Measurements from ENCODE around the gene LRMDA. TPM values are rescaled to one million over a fixed set of nuclear protein-coding genes. Genes with fewer than 3 reads are reported as not detected.

The LRMDA gene
- total and polyA plus RNA-seq, 4 donors: 12.1 to 40.8 (median 21.6) TPM

DNA sequence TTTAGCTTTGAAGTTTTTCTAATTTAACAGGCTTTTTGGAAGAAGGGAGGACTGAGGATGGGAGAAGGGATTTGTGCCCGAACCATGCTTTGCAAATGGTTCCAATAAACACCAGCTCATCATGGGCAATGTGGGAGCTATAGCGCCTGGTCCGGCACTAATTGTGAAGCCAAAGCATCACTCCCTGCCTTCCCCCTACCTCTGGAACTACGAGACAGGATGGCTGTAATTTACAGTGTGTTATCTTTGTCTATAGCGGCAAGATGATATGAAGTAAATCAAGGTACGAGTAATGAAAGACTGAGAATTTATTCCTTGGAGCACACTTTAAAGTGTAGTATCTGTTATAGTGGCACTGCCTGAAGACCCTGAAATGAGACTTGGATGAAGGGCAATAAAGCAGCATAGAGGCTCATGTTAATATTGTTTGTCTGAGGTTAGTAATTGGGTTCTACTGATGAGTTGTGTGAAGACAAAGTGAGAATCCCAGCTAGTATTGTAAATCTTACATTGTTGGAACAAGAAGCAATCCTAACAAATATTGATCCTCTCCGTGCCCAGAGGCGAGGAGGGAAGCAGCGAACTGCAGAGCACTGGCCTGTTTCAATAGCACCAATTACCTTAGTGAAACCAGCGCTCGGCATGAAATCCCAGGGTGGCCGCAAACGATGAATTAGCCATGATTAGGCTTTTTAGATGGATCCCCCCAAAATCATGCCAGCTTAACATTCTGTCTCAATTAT is 507.1 kb downstream of the LRMDA start:
- TF ChIP-seq, protein P1, sequence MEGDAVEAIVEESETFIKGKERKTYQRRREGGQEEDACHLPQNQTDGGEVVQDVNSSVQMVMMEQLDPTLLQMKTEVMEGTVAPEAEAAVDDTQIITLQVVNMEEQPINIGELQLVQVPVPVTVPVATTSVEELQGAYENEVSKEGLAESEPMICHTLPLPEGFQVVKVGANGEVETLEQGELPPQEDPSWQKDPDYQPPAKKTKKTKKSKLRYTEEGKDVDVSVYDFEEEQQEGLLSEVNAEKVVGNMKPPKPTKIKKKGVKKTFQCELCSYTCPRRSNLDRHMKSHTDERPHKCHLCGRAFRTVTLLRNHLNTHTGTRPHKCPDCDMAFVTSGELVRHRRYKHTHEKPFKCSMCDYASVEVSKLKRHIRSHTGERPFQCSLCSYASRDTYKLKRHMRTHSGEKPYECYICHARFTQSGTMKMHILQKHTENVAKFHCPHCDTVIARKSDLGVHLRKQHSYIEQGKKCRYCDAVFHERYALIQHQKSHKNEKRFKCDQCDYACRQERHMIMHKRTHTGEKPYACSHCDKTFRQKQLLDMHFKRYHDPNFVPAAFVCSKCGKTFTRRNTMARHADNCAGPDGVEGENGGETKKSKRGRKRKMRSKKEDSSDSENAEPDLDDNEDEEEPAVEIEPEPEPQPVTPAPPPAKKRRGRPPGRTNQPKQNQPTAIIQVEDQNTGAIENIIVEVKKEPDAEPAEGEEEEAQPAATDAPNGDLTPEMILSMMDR (IDR thresholded peaks at IDR 0.05; ENCODE audit: control extremely low read depth, extremely low read depth): no peak
- Histone ChIP-seq H3K36me3 (ENCODE audit: control insufficient read depth in 4 of 4, insufficient read depth in 4 of 4, low read length in 4 of 4) (no peaks in the 10 kb centered on the region), H3K9ac (ENCODE audit: insufficient read depth in 1 of 2, low read length in 2 of 2) (no peak overlapping the region), H3K4me3 (no peak overlapping the region), H3K4me1 (ENCODE audit: control insufficient read depth in 5 of 5, insufficient read depth in 5 of 5, low read length in 5 of 5) (no peaks in the 10 kb centered on the region), H3K27me3 (ENCODE audit: control insufficient read depth in 3 of 3, insufficient read depth in 3 of 3, low read length in 2 of 3) (no peaks in the 10 kb centered on the region), H3K27ac (ENCODE audit: low read depth in 1 of 2, low read length in 1 of 2) (no peak overlapping the region), H3K9me3 (ENCODE audit: control insufficient read depth in 4 of 4, insufficient read depth in 3 of 4, low read length in 3 of 4) (no peaks in the 10 kb centered on the region)
- WGBS, 2 donors: 97 to 98% methylated on average over 13 of the region's 13 CpGs
- no peak for DNase-seq
- no peak for ATAC-seq (ENCODE audit: insufficient read depth, low FRiP score)

DNA sequence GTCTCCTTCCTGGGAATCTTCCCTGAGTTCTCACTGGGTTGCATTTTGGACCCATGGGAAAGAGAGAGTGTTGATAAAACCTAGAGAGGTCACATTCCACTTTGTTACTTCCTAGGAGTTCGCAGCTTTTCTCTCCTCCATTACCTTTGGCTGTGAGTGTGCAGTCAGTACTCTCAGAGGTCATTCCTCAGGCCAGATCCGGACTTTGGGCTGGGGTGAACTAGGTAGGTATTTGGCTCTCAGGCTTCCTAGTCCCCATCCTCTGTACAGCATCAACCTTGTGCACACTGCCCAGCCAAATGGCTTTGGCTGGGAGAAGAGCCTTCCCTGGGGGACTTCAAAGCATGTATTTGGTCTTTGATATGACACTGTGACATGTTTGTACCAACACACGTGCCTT is 508.1 kb downstream of the LRMDA start:
- H3K27me3 ChIP-seq (ENCODE audit: control insufficient read depth in 3 of 3, insufficient read depth in 3 of 3, low read length in 2 of 3): no peaks in the 10 kb centered on the region
- WGBS, 2 donors: 84 to 90% methylated on average over 3 of the region's 3 CpGs
- H3K9ac ChIP-seq (ENCODE audit: insufficient read depth in 1 of 2, low read length in 2 of 2): no peak overlapping the region
- ATAC-seq (ENCODE audit: insufficient read depth, low FRiP score) (no peak), DNase-seq (no peak)
- H3K4me1 ChIP-seq (ENCODE audit: control insufficient read depth in 5 of 5, insufficient read depth in 5 of 5, low read length in 5 of 5): no peaks in the 10 kb centered on the region
- H3K27ac ChIP-seq (ENCODE audit: low read depth in 1 of 2, low read length in 1 of 2): no peak overlapping the region
- H3K9me3 ChIP-seq (ENCODE audit: control insufficient read depth in 4 of 4, insufficient read depth in 3 of 4, low read length in 3 of 4): no peaks in the 10 kb centered on the region
- TF ChIP-seq, protein P1 (IDR thresholded peaks at IDR 0.05; ENCODE audit: control extremely low read depth, extremely low read depth): no peak
- no peaks in the 10 kb centered on the region for H3K36me3 ChIP-seq (ENCODE audit: control insufficient read depth in 4 of 4, insufficient read depth in 4 of 4, low read length in 4 of 4)
- no peak overlapping the region for H3K4me3 ChIP-seq

DNA sequence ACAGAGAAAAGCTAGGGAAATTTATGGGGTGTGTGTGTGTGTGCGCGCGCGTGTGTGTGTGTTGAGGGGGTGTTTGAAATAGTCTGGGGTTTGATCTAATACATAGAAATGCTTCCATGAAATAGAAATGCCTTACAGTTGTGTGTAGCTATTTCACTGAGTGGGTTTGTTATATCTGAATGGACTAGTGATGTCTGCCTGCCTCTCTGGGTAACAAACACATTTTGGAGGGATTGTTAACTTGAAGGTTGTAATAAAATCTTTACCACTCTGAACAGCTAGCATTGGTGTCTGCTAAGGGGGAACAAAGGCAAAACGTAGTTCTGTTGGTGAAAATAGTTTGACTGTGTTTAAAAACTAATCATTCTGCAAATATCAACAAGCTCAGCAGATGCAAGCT is 509.3 kb downstream of the LRMDA start:
- Histone ChIP-seq H3K9me3 (ENCODE audit: control insufficient read depth in 4 of 4, insufficient read depth in 3 of 4, low read length in 3 of 4) (no peaks in the 10 kb centered on the region), H3K27me3 (ENCODE audit: control insufficient read depth in 3 of 3, insufficient read depth in 3 of 3, low read length in 2 of 3) (no peaks in the 10 kb centered on the region), H3K4me1 (ENCODE audit: control insufficient read depth in 5 of 5, insufficient read depth in 5 of 5, low read length in 5 of 5) (no peaks in the 10 kb centered on the region), H3K4me3 (no peak overlapping the region), H3K9ac (ENCODE audit: insufficient read depth in 1 of 2, low read length in 2 of 2) (no peak overlapping the region), H3K36me3 (ENCODE audit: control insufficient read depth in 4 of 4, insufficient read depth in 4 of 4, low read length in 4 of 4) (no peaks in the 10 kb centered on the region), H3K27ac (ENCODE audit: low read depth in 1 of 2, low read length in 1 of 2) (no peak overlapping the region)
- DNase-seq (no peak), ATAC-seq (ENCODE audit: insufficient read depth, low FRiP score) (no peak)
- WGBS, 2 donors: 97 to 98% methylated on average over 5 of the region's 5 CpGs
- TF ChIP-seq, protein P1 (IDR thresholded peaks at IDR 0.05; ENCODE audit: control extremely low read depth, extremely low read depth): no peak

Data from lung (tissue), 12 donors.